ENCODE data around the gene PKM.

- TF ChIP-seq CTCF (IDR thresholded peaks at IDR 0.05) (no peak), POLR2A (IDR thresholded peaks at IDR 0.05) (no peak)
Measured at GRCh38 chr15:72239652-72240051, 8.7 kb upstream of the PKM start.

All from adrenal gland (tissue), 5 donors.